ENCODE data around the gene TMPRSS13.

The TMPRSS13 gene

GRCh38 chr11:117851852-117852251 lies 77.3 kb downstream of the TMPRSS13 start:
- DNase-seq (ENCODE audit: low read depth): no peak

- DNase-seq (ENCODE audit: low read depth): peak; percentile 8
Measured at GRCh38 chr11:117851106-117851505, 78.1 kb downstream of the TMPRSS13 start.

All from iris pigment epithelial cell (primary cell).